ENCODE results near the gene IFIT3.
"Not testable (repeated sequence)": the region's sequence is repeated elsewhere in the genome, so short reads cannot be mapped to it uniquely, and the experiment has no call there.

GRCh38 chr10:89330014-89330413 lies 2.2 kb downstream of the IFIT3 start:
- not testable (repeated sequence) for TF ChIP-seq CTCF (IDR thresholded peaks at IDR 0.05); ZFX (IDR thresholded peaks at IDR 0.05; ENCODE audit: borderline replicate concordance)

Measured in 22Rv1 (cell line).